WERI-Rb-1 (cell line): ENCODE measurements around the gene PLXDC2.

Experiments used
- DNase-seq: peaks from one replicate; pipeline ENCODE4 v3.0.0-alpha.2; 2020
- H3K27ac ChIP-seq: fragments of 250-450 bp; sonication (Bioruptor Pico); 2 replicates; pipeline ENCODE4 v1.5.1; 2020; ENCODE audit warnings: mild to moderate bottlenecking, moderate library complexity
- H3K27me3 ChIP-seq: fragments of 250-450 bp; sonication (Bioruptor Pico); 2 replicates; pipeline ENCODE4 v1.5.1; 2021; ENCODE audit warnings: mild to moderate bottlenecking, low read depth, moderate library complexity; ENCODE audit not compliant: insufficient read depth, severe bottlenecking
- H3K36me3 ChIP-seq: fragments of 250-450 bp; sonication (Bioruptor Pico); 2 replicates; pipeline ENCODE4 v1.5.1; 2020; ENCODE audit warnings: mild to moderate bottlenecking, moderate library complexity
- H3K4me3 ChIP-seq: 2 replicates; pipeline ENCODE4 v1.5.1; 2011; ENCODE audit warnings: low read depth, mild to moderate bottlenecking, control low read depth, low read length
- H3K9me3 ChIP-seq: fragments of 250-450 bp; sonication (Bioruptor Pico); 2 replicates; pipeline ENCODE4 v1.5.1; 2021; ENCODE audit warnings: mild to moderate bottlenecking, moderate library complexity; ENCODE audit not compliant: severe bottlenecking
- CTCF ChIP-seq: IDR thresholded peaks from 2 replicates; pipeline ENCODE4 v1.5.1; 2011; ENCODE audit warnings: low read depth, mild to moderate bottlenecking, control low read depth, inconsistent platforms, low read length

The PLXDC2 gene

DNA sequence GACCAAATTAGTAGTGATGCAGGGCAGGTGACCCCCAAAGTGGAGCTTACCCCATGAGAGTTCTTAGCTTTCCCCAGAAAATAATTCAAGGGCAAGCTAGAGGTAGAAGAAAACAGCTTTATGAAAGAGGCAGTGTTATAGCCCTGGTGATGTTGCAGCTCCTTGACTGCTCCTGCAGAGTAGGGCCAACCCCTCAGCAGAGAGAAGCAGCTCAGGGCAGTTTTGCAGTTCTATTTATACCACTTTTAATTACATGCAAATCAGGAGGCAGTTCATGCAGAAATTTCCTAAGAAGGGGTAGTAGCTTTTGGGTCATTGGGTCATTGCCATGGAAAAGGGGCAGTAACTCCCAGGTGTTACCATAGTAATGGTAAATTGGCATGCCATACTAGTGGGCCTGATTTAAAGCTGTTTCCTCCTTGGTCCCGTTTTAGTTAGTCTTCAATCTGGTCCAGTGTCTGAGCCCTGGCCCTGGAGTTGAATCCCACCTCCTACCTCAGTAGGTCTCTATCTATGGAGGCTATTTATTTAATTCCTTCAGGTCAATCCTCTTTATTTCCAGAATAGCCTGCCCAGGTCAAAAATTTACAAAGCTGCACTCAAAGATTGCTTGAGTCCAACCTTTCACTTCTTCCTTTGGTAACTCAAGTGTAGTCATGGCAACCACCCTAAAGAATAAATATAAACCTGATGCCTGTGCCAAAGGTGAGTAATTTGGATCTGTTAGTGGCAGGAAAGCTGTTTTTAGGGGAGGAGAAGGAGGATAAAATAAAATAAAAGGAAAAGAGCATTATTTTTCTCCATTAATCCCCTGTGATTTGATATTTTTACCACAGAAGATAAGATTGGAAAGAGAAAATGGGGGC is 29.5 kb downstream of the PLXDC2 start:
- Histone ChIP-seq H3K36me3 (no peaks in the 10 kb centered on the region), H3K27ac (no peak overlapping the region), H3K27me3 (no peaks in the 10 kb centered on the region), H3K4me3 (no peak overlapping the region), H3K9me3 (no peaks in the 10 kb centered on the region)
- DNase-seq = no peak
- TF ChIP-seq CTCF = no peak

- H3K36me3 ChIP-seq = no peaks in the 10 kb centered on the region
- no peak for DNase-seq
- H3K27me3 ChIP-seq = no peaks in the 10 kb centered on the region
- H3K9me3 ChIP-seq = no peaks in the 10 kb centered on the region
- no peak overlapping the region for H3K4me3 ChIP-seq
- no peak overlapping the region for H3K27ac ChIP-seq
- no peak for TF ChIP-seq CTCF
Observed at GRCh38 chr10:19847321-19847720, 31.1 kb downstream of the PLXDC2 start.

GRCh38 chr10:19848226-19848985 is 32.2 kb downstream of the PLXDC2 start:
- no peaks in the 10 kb centered on the region for H3K9me3 ChIP-seq
- H3K27me3 ChIP-seq = no peaks in the 10 kb centered on the region
- DNase-seq = no peak
- H3K36me3 ChIP-seq = no peaks in the 10 kb centered on the region
- no peak overlapping the region for H3K27ac ChIP-seq
- no peak for TF ChIP-seq CTCF
- no peak overlapping the region for H3K4me3 ChIP-seq

- DNase-seq = no peak
- Histone ChIP-seq H3K27me3 (no peaks in the 10 kb centered on the region), H3K4me3 (no peak overlapping the region), H3K9me3 (no peaks in the 10 kb centered on the region), H3K27ac (no peak overlapping the region), H3K36me3 (no peaks in the 10 kb centered on the region)
- TF ChIP-seq CTCF = no peak
Observed at GRCh38 chr10:19853831-19854230, 37.6 kb downstream of the PLXDC2 start.

DNA sequence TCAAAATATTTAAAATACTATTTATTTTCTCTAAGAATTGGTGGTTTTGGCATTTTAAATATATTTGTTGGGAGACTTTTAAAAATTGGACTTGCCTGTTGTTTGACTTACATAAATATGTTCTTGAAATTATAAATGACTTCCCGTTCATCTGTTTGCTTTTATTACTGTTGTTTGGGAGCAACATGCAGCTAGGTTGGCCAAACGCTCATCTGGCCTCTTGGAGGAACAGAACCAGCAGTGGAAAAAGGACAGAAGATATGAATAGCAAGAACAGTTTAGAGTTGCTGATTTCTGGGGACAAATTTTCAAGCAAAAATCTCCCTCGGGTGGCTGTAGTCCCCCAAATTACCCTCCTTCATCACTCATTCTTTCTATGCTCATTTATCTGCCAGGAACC is 41.6 kb downstream of the PLXDC2 start:
- DNase-seq = no peak
- no peaks in the 10 kb centered on the region for H3K36me3 ChIP-seq
- H3K27ac ChIP-seq = no peak overlapping the region
- no peak overlapping the region for H3K4me3 ChIP-seq
- no peak for TF ChIP-seq CTCF
- H3K27me3 ChIP-seq = no peaks in the 10 kb centered on the region
- no peaks in the 10 kb centered on the region for H3K9me3 ChIP-seq
